Stromal cell of bone marrow (primary cell): ENCODE results near the gene IMMP2L.
A peak's percentile ranks its signal among the peaks of the same experiment; 100 is the strongest.

ENCODE experiments used
- DNase-seq: peaks from one replicate; pipeline ENCODE4 v3.0.0-alpha.2; 2012; ENCODE audit warnings: low read depth

The IMMP2L gene

DNA sequence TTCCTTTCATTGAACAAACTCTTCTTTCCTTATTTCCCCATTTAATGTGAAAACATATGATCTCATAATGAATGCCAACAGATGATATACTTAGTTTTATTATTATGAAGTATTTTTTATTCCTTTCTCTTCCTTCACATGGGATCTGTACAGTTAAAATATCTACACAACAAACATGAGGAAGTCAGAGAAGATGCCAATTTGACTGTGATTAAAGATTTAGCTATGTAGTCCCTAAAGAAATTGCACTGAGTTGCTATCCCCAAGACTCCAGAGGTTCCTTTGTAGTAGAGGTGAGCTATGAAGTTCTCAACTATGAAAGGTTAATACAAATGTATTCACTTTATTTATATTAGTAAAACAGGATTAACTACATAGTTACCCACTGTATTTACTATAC is 532.0 kb downstream of the IMMP2L start:
- DNase-seq = no peak

DNA sequence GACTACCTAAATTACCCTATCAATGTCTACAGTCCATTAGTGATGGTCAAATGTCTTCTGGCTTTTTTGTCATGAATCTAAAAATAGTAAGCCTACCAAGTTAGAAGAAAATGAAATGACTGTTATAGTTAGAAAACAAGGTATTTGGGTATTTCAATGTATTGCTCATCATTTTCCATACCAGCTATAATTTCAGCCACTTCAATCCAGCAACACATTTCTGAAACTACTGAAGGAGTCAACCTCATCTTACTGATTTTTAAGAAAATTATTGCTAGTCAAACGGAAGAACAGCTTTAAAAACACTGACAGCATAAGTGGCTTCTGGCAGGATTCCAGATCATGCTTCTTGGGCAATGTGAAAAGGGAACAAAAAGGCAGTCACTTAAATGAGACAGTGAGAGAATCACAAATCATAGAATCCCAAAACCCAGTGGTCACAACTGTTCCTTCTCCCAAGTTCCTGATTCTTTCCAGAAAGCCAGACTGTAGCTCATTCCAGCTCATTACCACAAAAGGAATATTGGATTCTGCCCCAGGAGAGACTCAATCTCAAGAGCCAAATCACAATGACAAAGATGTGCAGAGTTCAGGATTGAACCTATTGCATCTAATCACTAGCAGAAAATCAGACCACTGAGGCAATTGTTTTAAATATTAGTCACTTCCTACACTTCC is 532.6 kb downstream of the IMMP2L start:
- DNase-seq = peak; percentile 25

DNA sequence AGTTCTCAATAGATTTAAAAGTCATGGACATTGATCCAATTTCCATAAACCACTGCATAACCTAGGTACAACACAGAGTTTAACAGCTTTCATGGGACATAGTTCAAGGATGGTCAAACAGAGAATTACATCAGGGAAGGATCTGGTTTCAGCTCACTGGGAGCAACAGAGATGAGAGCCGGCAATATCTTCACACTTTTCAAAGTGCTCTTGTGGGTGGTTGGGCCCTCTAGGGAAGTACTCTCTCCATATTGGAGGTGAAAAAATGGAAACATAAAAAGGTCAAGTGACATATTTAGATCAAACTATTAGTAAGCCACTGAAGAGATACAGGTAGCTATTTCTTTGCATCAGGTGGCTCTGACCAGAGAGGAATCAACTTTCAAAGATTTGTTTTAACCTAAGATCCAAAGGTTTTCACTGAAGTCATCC is 533.1 kb downstream of the IMMP2L start:
- no peak for DNase-seq

DNA sequence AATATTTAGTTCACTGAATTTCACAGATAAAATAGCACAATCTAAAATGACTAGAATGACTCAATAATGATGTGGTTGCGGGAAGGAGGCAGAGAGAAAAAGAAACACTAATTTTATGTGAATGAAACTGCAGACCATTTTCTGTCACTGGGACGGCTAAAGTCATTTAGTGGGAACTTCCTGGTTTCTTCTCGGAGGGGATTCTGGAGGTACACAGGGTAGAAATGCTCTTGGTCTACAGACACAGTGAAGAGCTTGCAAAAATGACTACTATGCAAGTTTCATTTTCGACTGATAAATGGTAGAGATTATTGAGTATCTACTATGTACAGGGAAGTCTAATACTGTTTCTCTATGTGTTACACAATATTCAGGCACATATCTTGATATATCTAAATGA is 534.9 kb downstream of the IMMP2L start:
- no peak for DNase-seq

DNA sequence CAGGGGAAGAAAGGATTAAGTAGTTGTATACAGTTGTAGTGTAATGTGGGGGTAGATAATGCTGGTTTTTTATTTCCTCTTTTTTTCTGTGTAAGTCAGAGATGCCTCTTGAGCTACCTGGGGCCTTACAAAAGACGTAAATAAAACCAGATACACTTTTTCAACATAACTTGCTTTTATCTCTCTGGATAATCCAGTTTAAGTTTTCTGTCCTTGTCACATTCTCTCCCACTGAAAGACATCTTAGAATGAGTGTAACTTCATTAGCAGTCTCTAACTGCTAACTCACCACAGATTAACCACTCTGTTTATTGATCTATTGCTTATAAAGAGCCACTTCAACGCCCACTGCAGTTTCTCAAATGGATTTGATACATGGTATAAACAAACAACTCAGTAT is 535.5 kb downstream of the IMMP2L start:
- no peak for DNase-seq

DNA sequence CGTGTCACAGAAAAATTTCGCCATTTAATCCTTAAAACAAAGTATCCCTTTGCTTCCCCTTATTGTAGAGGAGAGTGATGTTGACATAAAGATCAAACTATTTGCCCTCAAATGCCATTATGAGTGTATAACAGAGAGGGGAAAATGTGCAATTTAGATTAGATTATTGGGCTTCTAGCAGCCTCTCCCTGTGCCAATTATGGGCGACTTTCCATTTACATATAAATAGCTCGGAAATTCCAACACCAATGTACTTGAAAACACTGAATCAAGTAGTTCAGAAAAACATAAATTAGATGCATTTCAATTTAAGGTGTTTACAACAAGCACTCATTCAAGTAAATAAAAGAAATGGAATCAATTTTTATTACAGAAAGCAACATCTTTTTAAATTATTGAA is 535.9 kb downstream of the IMMP2L start:
- DNase-seq = no peak

DNA sequence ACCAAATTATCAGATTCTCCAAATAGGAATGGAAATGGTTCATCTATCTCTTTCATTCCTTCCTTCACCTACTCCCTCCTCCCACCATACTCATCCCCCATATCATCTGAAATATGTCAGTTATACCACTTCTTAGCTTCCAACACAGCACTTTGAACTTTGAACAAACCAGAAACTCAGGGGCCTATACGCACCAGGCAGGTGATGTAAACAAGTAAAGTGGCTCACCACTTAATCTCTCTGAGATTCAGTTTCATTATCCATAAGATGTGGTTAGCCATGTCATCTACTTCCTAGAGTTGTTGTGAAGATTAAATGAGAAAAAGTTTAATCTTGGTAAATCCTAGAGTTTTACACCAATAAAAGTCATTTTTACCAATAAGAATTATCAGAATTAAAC is 537.3 kb downstream of the IMMP2L start:
- DNase-seq = no peak

DNA sequence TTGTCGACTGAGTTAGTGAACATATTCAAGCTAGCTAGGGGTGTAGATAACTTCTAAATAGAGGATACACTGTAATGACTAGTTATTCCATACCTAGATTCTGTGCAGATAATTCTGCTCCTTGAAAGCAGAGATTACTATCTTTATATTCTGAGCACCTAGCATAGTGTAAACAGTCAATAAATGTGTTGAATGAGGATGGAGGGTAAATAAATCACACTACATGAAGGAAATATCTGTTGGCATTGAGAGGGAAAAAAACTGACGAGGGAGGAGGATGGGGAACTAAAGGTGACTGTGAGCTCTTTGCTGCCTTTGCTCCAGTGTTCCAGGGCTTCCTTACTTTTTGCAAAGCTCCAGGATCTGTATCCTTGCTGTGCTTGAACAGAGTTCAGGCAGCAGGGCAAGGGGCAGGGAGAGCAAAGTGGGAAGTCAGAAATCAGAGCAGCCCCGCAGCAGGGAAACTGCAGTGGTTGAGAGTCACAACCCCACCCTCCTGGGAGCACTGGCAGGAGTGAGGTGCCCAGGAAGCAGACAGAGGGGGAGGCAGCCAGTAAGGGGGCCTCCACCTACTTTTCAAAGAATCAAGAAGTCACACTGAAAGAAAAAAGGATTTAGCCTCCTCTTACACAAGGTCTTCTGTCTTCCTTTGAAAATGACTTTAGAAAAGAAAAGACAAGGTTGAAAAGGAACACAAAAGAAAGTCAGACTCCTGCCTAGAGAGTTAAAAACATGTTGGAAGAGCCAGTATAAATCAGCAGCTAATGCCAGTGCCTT is 543.1 kb downstream of the IMMP2L start:
- DNase-seq = no peak

DNA sequence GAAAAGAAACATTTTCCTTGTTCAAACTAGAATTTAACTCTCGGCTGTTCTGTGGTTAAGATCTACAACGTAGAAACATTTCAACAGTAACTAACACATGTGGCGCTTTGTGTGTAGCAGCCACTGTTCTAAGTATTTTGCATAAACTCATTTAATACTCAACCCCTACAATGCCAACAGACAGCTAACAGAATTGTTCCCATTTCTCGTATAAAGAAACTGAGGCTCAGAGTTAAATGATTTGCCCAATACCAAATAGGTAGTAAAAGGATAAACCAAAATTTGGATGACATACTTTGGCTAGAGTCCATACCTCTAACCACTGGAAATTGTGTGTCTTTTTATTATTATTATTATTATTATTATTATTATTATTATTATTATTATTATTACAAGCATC is 543.8 kb downstream of the IMMP2L start:
- no peak for DNase-seq

DNA sequence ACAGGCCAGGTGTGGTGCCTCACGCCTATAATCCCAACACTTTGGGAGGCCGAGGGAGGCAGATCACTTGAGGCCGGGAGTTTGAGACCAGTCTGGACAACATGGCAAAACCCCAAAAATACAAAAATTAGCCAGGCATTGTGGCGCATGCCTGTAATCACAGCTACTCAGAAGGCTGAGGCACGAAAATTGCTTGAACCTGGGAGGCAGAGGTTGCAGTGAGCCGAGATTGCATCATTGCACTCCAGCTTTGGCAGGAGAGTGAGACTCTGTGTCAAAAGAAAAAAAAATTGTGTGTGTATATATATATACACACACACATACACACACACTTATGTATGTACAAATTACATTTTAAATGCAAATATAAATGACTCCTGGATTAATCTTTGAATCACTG is 548.2 kb downstream of the IMMP2L start:
- DNase-seq = no peak

DNA sequence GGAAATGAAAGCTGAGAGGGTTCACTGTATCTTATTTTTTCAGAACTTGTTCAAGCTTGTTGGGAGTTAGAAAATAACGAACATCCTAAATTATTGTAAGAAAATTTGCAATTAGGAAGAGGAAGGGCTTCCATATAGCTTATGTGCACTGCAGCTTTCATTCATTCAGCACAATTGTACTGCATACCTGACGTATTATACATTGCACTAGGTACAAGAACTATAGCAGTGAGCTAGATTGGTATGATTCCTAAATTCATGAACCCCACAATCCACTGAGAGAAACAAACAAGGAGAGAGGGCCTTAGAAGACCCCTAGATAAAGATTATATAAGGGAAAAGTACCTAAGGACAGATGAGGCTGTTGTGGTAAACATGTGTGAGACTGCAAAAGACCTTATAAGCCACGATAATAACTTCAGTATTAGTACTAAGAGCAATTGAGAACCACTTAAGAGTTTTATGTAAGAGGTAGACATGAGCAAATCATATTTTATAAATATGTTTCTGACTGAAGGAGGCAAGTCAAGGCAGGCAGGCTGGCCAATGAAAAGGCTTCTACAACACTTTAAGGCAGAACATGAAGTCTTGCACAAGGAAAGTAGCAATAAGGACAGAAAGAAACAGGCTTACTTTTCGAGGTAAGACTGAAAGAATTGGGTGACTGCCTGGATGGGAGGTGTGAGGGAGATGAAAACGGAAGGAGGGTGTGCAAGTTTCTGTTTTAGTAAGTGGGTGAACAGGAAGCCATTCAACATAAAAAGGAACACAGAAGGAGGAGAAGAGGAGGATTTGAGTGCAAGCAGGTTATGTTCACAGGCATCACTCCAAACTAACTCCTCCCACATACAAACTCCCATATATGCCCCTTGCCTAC is 549.3 kb downstream of the IMMP2L start:
- no peak for DNase-seq

DNA sequence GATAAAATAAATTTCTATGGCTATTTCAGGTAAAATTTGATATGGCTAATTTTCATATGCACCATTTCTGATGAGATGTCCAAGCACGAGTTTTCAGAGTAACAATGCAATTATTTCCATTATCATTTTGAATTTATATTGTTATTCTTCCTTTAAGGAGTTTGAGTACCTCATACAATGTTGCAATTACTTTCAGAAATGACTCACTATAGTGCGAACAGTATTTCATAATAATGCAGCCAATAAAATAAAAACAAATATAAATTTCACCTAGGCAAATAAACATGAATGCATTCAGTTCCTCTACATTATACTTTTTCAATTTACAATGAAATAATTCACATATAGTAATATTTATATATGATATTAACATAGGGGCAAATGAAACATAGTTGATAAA is 550.1 kb downstream of the IMMP2L start:
- DNase-seq = no peak

DNA sequence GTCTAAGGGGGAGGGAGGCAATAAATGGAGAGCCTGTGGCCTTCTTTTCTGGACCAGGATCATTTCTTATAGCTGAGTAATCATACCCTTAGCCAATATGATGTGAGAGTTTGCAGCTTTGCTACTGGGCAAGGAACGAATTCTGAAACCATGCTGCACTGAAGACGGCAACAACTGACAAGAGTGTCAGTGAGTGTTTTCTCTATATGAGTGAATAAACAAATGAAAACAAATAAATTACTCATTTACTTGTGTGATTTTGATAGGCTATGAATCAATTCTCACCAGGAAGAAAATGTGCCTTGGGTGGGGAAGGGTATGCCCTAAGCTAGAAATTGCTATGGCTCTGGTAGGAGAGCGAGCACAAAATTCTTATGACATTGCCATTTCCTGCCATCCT is 550.8 kb downstream of the IMMP2L start:
- DNase-seq = no peak

DNA sequence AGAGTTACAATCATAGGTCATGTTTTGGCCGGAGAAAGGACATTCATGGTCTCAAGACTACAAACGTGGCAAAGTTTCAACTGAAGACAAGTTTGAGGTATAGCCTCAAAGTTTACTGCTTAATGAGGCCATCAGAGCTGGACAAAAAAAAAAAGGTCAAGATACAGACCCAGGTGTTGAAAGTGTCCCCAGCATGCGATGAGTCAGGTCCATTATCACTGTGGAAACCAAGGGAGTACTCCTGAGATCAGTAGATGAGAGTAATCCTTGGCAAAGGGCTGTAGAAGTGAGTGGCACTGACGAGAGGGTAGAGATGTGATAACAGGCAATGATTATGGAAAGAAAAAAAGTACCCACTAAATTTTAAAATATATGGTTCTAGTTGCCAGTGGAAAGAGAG is 551.5 kb downstream of the IMMP2L start:
- DNase-seq = no peak

DNA sequence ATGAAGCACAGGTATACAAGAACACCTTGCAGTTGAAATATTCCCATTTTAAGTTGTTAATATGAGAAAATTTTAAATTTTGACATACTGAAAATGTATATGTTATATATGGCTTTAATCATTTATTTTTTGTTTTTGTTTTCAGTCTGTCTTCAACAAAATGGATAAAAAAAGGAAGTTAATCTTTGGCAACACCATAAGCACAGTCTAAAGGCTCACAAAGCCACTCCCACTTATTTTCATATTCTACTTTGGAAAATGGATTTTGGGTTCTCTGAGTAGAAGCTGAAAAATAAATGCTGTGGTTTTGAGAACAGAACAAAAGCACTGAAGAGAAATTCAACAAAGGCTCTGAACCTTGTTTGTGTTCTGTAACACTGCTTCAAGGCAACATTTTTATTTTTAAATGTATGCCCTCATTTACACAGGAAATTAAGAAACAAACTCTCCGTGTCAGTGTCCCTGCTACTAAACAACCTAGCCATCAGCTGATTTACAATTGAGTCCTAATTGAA is 552.7 kb downstream of the IMMP2L start:
- no peak for DNase-seq

DNA sequence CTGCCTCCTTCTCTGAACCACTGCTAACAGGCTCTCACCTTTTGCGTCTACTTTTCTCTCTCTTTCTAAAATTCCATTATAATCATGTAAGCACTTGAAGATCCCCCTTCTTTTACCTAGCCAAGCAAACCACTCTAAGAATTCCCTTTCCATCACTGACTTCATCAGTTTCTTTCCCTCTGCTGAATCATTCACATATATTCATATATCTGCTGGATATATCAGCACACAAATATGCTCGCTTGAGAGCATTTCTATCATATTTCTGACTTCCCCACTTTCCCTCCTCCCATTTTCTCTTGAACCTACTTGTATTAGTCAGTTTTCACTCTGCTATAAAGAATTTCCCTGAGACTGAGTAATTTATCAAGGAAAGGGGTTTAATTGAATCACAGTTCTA is 555.6 kb downstream of the IMMP2L start:
- no peak for DNase-seq

DNA sequence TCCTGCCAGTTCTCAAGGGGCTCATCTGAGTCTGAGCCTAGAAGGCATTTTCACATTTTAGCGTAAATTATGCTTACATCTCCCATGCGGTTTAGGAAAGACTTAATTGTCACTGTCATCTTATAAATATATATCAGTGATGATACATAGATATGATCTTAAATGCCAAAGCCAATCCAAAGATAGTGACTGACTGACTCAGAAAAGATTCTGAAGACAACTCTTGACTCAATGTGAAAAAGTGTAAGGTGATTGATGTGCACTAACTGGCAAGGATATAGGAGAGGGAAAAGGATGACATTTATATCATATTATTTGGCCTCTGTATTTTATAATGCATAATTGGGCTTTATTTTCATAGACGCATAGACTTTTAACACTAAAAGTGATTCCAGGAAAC is 556.3 kb downstream of the IMMP2L start:
- DNase-seq = no peak

DNA sequence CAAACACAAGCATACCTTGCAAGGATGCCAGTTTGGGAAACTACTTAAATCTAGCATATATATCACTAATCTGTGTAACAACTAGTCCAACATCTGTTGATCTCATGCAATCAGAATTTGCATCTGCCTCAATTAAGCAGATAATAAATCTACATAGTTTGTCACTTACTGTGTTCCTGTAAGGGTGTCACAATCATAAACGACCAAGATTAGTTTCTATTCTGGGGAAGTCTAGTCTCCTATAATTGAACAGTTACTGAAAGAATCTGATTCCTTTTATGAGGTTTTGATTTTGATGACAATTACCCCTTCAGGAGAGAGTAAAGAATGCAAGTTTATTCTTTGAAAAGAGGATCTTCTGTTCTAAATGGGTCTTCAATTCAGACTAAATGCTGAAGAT is 556.8 kb downstream of the IMMP2L start:
- no peak for DNase-seq

DNA sequence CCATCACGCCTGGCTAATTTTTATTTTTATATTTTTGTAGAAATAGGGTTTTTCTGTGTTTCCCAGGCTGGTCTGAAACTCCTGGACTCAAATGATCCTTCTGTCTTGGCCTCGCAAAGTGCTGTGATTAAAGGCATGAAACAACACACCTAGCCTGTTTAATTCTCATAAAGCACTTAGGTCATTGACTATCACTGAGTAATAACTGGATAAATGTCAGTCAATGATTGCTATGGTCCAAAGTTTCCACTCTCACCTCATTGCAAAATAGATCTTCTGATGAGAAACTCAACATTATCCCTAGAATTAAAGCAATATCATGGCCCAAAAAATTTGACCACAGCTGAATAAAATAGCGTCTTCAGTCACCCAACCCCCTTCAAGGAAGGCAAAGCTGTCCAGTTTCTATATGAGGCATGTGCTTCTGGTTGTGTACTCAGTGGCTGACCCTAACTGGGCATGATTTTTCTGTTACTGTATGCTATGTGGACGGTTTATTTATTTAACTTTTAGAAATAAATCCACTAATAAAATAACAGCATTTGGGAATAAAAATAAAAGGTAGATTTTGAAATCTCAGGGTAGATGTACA is 557.9 kb downstream of the IMMP2L start:
- DNase-seq = no peak

DNA sequence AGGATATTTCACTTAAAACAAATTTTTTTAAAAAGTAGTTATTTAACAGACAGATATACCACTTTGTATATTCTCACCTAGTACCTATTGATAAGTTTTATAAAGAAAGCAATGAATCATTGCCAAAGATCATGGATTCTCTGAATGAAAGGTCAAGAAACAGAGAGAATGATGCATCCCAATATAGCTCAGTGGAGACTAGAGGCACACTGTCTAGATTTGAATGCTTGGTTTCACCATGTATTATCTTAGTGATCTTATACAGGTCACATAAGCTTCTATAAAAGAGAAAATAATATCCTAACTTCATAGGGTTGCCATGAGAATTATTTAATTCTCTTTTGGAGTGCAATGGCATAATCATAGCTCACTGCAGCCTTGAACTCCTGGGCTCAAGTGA is 558.4 kb downstream of the IMMP2L start:
- DNase-seq = no peak

DNA sequence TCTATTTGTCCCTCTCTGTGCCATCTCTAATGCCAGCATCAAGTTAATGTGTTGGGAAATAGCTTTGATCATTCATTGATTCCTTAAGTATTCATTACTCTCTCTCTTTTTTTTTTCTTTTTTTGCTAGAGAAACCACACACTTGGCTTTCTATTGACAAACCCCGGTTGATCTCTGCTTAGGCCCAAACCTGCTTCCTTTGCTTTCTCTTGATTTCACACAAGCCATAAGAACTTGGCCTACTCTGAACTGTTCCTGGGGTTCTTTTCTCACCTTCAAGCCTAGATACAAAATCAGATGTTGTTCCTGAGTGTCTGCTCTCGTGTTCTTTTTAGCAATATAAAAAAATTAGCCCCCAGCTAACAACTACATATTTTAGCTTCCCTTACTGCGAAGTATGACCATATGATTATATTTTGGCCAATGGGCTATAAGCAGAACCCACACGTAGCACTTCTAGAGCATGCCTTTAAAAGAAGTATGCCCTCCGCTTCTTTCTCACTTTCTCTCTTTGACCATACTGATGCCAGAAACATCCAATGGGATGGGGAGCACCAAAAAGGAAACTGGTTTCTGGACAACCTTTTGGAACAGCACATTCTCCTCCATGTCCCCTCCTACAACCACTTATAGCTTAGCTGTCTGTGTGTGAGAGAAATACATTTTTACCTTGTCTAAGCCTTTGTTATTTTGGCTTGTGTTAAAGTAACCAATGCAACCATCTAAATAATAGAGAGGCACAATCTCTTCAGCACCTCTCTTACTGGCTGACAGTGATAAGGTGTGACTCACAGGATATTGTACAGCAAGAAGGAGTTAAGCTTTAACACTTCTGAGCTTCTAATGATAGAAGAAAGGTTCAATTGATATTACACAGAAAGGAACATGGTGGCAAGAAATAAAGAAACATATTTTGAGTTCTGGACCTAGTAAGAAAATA is 568.0 kb downstream of the IMMP2L start:
- DNase-seq = no peak
